Hypothalamus (tissue), 51 donors: Measurements from ENCODE around the gene ANKRD61.
"Not testable (repeated sequence)": the region's sequence is repeated elsewhere in the genome, so short reads cannot be mapped to it uniquely, and the experiment has no call there.

Source experiments
- DNase-seq, 51 donors: peaks; one replicate each; lab custom pipeline; 2025; lab: John Stamatoyannopoulos, UW

Gene ANKRD61

DNA sequence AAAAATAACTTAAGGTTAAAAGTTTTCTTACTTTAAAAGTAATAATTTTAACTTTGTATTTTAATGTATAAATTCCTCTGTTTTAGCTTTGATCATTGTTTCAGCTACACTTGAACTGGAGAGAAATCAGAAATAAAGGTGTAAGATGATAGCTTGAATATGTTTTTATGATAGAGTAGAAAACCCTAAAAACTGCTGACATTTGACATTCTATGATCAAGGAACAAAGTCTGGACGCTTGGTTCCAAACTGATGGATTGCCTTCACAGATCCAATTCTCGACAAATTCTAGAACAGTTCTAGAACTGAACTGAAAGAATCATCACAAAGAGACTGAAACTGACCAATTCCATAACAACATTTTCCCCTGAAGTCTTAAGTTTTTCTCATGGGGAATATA is at the start of gene ANKRD61:
ANKRD61 (plus strand) TSS at position 389 of the 400 bp plus-strand sequence; CDS start at position 389, 0 bp downstream.
- no peak for DNase-seq

GRCh38 chr7:5987061-5987460 is 44.1 kb upstream of the ANKRD61 start:
- DNase-seq, result not testable (repeated sequence)

DNA sequence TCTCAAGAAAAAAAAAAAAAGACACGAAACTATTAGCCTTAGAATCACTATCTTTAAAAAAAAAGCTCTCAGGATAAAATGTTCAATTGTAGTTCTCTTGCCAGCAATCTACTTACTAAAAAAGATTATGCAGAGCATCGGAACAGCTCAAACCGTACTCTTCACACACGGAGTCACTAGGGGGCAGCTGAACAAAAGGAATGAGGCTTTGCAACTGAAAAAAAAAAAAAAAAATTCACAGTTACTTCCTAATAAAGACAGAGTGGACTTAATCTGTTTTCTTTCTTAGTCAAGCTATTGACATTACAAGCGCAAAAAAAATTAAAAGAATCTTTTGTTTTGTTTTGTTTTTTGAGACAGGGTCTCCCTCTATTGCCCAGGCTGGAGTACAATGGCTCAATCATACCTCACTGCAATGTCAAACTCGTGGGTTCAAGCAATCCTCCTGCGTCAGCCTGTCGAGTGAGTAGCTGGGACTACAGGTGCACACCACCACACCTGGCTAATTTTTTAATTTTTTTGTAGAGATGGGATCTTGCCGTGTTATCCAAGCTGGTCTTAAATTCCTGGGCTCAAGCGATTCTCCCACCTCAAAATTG is 33.9 kb upstream of the ANKRD61 start:
- DNase-seq, result peak in 12 of 51 donors; percentile 2 to 53 (median 8)

- DNase-seq, result no peak
These were observed 23.8 kb upstream of the ANKRD61 start for GRCh38 chr7:6007386-6007785.

DNA sequence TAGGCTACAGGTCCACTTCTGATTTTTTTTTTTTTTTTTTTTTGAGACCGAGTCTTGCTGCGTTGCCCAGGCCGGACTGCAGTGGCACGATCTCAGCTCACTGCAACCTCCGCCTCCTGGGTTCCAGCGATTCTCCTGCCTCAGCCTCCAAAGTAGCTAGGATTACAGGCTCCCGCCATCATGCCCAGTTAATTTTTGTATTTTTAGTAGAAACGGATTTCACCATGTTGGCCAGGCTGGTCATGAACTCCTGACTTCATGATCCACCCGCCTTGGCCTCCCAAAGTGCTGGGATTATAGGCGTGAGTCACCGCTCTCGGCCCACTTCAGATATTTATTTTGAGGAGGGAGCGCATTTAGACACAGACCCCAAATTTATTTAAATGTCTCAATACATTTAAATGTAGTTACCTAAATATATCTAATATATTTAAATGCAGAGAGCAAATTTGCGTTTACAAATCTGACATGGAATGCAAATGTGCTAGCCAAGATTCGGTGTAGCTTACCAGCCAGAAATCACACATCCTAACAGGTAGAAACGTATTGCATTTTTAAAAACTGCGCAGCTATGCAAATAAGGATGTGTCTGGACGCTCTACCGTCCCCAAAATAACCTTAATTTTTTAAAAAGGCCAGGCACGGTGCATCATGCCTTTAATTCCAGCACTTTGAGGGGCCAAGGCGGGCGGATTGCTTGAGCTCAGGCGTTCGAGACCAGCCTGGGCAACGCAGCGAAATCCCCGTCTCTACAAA is 23.2 kb upstream of the ANKRD61 start:
- not testable (repeated sequence) for DNase-seq

DNA sequence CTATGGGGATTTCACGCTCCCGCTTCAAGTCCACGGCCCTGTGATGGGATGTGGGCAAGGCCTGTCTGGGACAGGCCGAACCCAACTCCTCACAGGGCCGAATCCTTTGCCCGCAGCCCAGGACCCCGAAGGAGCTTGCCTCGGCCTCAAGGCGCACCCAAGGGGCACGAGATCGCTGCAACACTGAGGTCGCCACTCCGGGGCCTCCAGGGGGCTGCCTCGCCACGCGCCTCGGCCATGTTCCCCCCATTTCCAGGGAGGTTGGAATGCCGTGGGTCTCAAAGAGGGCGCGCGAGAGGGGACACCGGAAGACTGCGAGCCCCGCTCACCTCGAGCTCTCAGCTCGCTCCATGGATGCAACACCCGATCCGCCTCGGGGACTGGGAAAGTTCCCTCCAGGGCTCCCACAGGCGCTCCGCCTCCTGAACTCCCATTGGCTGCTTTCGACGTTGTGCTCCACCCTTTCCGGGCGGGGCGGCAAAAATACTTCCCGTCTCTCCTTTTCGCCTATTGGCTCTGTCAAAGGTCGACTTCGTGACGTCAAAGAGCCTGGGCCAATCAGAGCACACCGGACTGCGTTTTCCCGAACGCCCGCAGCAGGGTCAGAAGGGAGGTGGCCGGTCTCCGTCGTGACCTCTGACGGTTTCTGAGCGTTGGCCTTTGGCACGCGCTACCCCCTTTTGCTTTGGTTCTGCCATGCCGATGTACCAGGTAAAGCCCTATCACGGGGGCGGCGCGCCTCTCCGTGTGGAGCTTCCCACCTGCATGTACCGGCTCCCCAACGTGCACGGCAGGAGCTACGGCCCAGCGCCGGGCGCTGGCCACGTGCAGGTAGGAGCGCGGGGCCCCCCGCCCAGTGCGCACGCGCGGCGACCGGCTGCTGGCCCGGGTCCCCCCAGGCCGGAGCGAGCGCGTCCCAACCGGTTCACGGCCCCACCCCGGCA is 22.2 kb upstream of the ANKRD61 start, which contains the start of the genes AIMP2 and PMS2:
AIMP2 (plus strand) TSS at position 605 of the 944 bp plus-strand sequence; CDS start at position 697, 92 bp downstream.
PMS2 (minus strand) TSS at position 382 of the 944 bp plus-strand sequence; CDS start at position 352, 30 bp downstream.
- peak; percentile 71 to 99 (median 97) for DNase-seq

- DNase-seq, result not testable (repeated sequence)
These were observed 20.8 kb upstream of the ANKRD61 start for GRCh38 chr7:6010370-6010769.

DNA sequence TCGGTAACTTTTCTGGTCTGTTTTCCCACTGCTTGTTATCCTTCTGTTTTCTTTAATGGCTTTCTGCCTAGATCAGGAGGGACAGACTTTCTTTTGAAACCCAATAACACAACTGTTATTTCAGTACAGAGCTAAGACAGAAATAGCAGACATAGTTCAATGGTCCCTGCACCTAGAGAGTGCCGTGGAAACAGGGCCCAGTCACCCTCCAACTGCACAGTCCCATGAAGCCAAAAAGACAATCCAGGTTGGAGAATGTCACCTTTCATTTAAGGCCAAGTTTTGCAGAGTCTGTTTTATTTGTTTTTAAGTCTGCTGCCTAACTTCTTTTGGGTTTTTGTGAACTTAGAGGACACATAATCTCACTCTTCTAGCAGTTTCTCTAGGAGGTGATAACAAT is 19.6 kb upstream of the ANKRD61 start:
- DNase-seq, result no peak

DNA sequence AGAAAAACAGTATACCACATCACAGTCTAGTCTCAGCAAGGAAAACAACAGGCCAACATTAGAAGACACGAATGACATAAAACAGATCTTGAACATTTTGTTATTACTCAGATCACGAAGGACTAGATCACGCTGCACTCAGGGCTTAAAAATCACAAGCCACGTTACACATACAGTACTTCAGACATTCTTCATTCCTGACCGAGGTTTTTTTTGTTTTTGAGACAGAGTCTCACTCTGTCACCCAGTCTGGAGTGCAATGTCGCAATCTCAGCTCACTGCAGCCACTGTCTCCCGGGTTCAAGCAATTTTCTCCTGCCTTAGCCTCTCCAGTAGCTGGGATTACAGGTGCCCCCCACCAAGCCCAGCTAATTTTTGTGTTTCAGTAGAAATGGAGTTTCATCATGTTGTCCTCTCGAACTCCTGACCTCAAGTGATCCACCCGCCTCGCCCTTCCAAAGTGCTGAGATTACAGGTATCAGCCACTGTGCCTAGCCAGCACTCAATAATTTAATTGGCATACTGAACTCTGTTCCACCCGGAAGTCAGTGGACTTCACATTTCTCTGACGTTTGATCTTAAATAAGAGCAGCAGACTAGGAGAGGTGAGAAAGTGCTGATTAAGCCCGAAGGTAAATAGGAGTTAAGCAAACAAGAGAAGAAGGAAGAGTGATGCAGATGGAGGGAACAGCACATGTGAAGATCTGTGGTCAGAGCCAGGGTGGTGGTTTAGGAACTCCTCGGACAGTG is 18.6 kb upstream of the ANKRD61 start:
- DNase-seq, result no peak

- DNase-seq, result peak in 25 of 51 donors; percentile 1 to 54 (median 20)
These were observed 15.1 kb upstream of the ANKRD61 start for GRCh38 chr7:6015917-6016652.

DNA sequence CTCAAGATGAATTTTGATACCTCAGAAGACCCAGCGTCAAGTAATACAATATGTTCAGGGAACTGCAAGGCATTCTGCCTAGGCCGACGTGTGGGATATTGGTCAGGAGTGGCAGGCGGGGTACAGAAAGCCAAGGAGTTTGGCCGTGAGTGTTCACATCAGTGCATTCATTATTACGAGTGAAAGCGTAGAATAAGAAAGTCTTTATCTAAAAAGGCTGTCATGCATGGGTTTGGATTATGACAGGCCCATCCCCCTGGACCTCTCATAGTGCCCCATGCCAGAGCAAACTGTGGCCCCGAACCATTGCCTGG is 14.6 kb upstream of the ANKRD61 start:
- no peak for DNase-seq

DNA sequence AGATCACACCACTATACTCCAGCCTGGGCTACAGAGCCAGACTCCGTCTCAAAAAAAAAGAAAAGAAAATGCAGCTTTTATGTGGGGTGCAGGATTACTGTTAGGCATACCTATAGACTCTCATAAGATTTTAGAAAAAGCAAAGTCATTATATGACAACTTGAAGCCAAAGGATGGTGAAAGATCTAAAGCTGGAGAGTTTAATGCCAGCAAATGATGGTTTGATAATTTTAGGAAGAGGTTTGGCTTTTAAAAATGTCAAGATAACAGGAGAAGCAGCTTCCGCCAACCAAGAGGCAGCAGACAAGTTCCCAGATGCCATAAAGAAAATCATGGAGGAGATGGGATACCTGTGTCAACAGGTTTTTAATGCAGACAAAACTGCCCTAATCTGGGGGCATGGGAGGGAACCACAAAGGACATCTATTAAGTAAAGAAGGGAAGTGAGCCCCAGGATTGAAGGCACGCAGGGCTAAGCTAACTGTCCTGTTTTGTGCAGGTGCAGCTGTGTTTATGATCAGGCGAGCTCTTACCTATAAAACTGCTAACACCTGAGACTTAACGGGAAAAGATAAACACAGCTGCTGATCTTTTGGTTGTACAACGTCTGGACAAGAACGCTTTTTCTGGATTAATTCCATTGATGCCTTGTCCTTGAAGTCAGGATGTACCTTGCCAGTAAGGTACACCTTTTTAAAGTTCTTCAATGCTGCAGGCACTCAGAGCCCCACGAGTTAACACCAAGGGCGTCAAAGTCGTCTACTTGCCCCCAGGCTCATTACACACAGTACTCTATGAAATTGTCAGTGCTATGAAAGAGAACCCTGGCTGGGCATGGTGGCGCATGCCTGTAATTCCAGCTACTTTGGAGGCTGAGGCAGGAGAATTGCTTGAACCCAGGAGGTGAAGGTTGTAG is 10.5 kb upstream of the ANKRD61 start:
- no peak for DNase-seq

- DNase-seq, result no peak
These were observed 8.5 kb upstream of the ANKRD61 start for GRCh38 chr7:6022707-6023106.

DNA sequence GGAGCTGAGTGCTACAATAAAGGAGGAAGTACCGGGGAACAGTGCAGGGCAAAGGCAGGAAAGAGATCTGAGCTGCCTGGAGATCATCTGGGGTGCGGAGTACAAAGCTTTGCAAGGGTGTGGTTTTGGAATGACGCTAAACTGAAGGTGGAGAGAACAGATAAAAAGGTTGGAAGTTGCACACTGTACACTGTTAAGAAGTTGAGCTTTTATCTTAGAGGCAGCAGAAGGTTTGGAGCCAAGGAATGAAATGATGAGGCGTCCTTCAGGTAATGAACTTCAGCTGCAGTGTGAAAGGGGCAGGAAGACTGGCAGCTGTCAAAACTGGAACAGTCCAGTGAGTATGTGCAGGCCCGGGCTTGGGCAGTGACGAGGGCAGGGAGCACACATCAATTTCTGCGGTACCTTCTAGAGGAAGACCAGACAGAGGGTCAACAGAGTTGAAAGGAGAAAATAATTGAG is 7.2 kb upstream of the ANKRD61 start:
- DNase-seq, result no peak

GRCh38 chr7:6026011-6026819 is 5.0 kb upstream of the ANKRD61 start:
- peak in 20 of 51 donors; percentile 2 to 29 (median 7) for DNase-seq

GRCh38 chr7:6026820-6027311 is 4.3 kb upstream of the ANKRD61 start:
- no peak for DNase-seq

GRCh38 chr7:6027806-6028365 is 3.3 kb upstream of the ANKRD61 start:
- DNase-seq, result no peak
